ENCODE data around the gene DCAF6.
A peak's percentile ranks its signal among the peaks of the same experiment; 100 is the strongest.

DCAF6 gene

GRCh38 chr1:167935216-167936067 lies 1.0 kb upstream of the DCAF6 start:
- Histone ChIP-seq H3K4me1 (ENCODE audit: insufficient read depth, low read length, severe bottlenecking) (peaks cover 33% of the 10 kb centered on the region), H2AFZ (ENCODE audit: low read length) (no peak overlapping the region), H3K4me2 (ENCODE audit: low read length) (peak overlapping the region; percentile 78), H4K20me1 (ENCODE audit: insufficient read depth, low read length) (no peaks in the 10 kb centered on the region), H3K27me3 (ENCODE audit: insufficient read depth, low read length) (no peaks in the 10 kb centered on the region), H3F3A (ENCODE audit: insufficient read depth, low read length) (no peaks in the 10 kb centered on the region), H3K9me3 (ENCODE audit: low read length) (no peaks in the 10 kb centered on the region), H3K79me2 (ENCODE audit: insufficient read depth, low read length) (peaks cover 58% of the 10 kb centered on the region), H3K9me2 (ENCODE audit: low read depth, low read length) (no peaks in the 10 kb centered on the region), H3K9ac (ENCODE audit: low read length) (peak overlapping the region; percentile 82), H3K27ac (ENCODE audit: low read depth, low read length, poor library complexity, severe bottlenecking) (peak overlapping the region; percentile 67), H3K4me3 (ENCODE audit: low read depth, low read length, poor library complexity, severe bottlenecking) (peak overlapping the region; percentile 74), H3K36me3 (ENCODE audit: insufficient read depth, low read length) (no peaks in the 10 kb centered on the region)
- TF ChIP-seq EZH2 (IDR thresholded peaks at IDR 0.05; ENCODE audit: borderline replicate concordance, low read length) (no peak), CTCF (IDR thresholded peaks at IDR 0.05; ENCODE audit: low read length) (no peak)

GRCh38 chr1:167936930-167937708 lies 636 bp downstream of the DCAF6 start, which contains the start of gene MPC2:
Gene MPC2 (minus strand): TSS chr1:167937072. CDS start chr1:167935841, 1,231 bp downstream.
- no peaks in the 10 kb centered on the region for H3K27me3 ChIP-seq (ENCODE audit: insufficient read depth, low read length)
- no peaks in the 10 kb centered on the region for H3K9me2 ChIP-seq (ENCODE audit: low read depth, low read length)
- H4K20me1 ChIP-seq (ENCODE audit: insufficient read depth, low read length), result no peaks in the 10 kb centered on the region
- H3K36me3 ChIP-seq (ENCODE audit: insufficient read depth, low read length), result peaks cover 8% of the 10 kb centered on the region
- H3K27ac ChIP-seq (ENCODE audit: low read depth, low read length, poor library complexity, severe bottlenecking), result peak within 1 kb of the TSS; percentile 90
- TF ChIP-seq EZH2 (IDR thresholded peaks at IDR 0.05; ENCODE audit: borderline replicate concordance, low read length), result no peak
- no peak for TF ChIP-seq CTCF (IDR thresholded peaks at IDR 0.05; ENCODE audit: low read length)
- no peak within 1 kb of the TSS for H2AFZ ChIP-seq (ENCODE audit: low read length)
- peak within 1 kb of the TSS; percentile 74 for H3K4me3 ChIP-seq (ENCODE audit: low read depth, low read length, poor library complexity, severe bottlenecking)
- H3K79me2 ChIP-seq (ENCODE audit: insufficient read depth, low read length), result peaks cover 70% of the 10 kb centered on the region
- no peaks in the 10 kb centered on the region for H3F3A ChIP-seq (ENCODE audit: insufficient read depth, low read length)
- peak within 1 kb of the TSS; percentile 78 for H3K4me2 ChIP-seq (ENCODE audit: low read length)
- H3K9me3 ChIP-seq (ENCODE audit: low read length), result no peaks in the 10 kb centered on the region
- peaks cover 30% of the 10 kb centered on the region for H3K4me1 ChIP-seq (ENCODE audit: insufficient read depth, low read length, severe bottlenecking)
- peak within 1 kb of the TSS; percentile 82 for H3K9ac ChIP-seq (ENCODE audit: low read length)

GRCh38 chr1:167937709-167938010 lies 1.2 kb downstream of the DCAF6 start:
- peak overlapping the region; percentile 90 for H3K27ac ChIP-seq (ENCODE audit: low read depth, low read length, poor library complexity, severe bottlenecking)
- H3K79me2 ChIP-seq (ENCODE audit: insufficient read depth, low read length), result peaks cover 76% of the 10 kb centered on the region
- H3K9me2 ChIP-seq (ENCODE audit: low read depth, low read length), result no peaks in the 10 kb centered on the region
- H4K20me1 ChIP-seq (ENCODE audit: insufficient read depth, low read length), result no peaks in the 10 kb centered on the region
- H3K27me3 ChIP-seq (ENCODE audit: insufficient read depth, low read length), result no peaks in the 10 kb centered on the region
- H3K9me3 ChIP-seq (ENCODE audit: low read length), result no peaks in the 10 kb centered on the region
- peak overlapping the region; percentile 74 for H3K4me3 ChIP-seq (ENCODE audit: low read depth, low read length, poor library complexity, severe bottlenecking)
- no peak overlapping the region for H2AFZ ChIP-seq (ENCODE audit: low read length)
- TF ChIP-seq EZH2 (IDR thresholded peaks at IDR 0.05; ENCODE audit: borderline replicate concordance, low read length), result no peak
- TF ChIP-seq CTCF (IDR thresholded peaks at IDR 0.05; ENCODE audit: low read length), result no peak
- H3K4me1 ChIP-seq (ENCODE audit: insufficient read depth, low read length, severe bottlenecking), result peaks cover 30% of the 10 kb centered on the region
- H3K36me3 ChIP-seq (ENCODE audit: insufficient read depth, low read length), result peaks cover 11% of the 10 kb centered on the region
- no peaks in the 10 kb centered on the region for H3F3A ChIP-seq (ENCODE audit: insufficient read depth, low read length)
- peak overlapping the region; percentile 78 for H3K4me2 ChIP-seq (ENCODE audit: low read length)
- peak overlapping the region; percentile 78 for H3K9ac ChIP-seq (ENCODE audit: low read length)
